ELF-1 (cell line): ENCODE data around the gene ADM2.

Experiments used
- DNase-seq: peaks from one replicate; pipeline ENCODE4 v3.0.0-alpha.2; 2016; ENCODE audit warnings: low read depth, low spot score

The ADM2 gene

GRCh38 chr22:50445071-50445879, 36.1 kb upstream of the ADM2 start:
- no peak for DNase-seq

GRCh38 chr22:50445880-50446707, 35.2 kb upstream of the ADM2 start:
- DNase-seq = no peak

DNA sequence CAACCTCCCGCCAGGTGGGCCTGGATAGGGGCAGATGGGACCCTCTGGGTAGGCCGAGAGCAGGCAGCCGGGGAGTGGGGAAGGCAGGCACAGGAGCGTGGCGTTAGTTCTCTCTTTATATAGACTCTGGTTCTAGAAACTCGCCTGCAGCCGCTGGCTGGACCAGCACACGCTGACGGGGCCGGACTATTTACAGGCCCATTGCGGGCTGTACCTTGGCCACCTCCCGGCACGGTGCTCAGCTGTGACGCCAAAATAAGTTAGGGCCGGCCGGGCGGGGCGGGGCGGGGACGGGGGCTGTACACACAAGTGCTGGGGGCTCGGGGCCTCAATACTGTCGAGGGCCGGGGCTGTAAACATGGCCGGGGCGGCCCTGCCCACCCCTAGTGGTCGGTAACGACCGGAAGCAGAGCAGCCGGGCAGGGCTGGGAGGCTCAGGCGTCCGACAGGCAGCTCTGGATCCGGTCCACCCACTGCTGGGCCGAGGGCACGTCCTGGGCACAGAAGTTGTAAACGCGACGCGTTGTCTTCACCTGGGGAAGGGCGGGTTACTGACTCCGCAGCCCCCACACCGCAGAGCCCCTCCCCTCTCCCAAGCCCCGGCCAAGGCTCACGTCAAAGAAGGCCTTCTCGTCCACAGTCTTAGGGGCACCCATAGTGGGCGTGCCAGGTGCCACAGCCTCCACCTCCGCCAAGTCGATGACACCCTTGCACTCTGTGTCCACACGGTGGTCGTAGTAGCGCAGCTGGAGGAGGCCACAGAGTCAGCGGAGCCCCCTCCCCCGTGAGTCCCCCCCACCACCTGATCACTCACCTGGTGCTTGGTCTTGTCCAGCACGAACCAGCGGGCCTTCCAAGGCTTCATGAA, 34.4 kb upstream of the ADM2 start:
- DNase-seq = no peak

- DNase-seq = no peak
These were observed 33.5 kb upstream of the ADM2 start for GRCh38 chr22:50447576-50448551.

GRCh38 chr22:50452649-50453048, 28.7 kb upstream of the ADM2 start:
- no peak for DNase-seq

- DNase-seq = no peak
These were observed 26.7 kb upstream of the ADM2 start for GRCh38 chr22:50454556-50455075.

DNA sequence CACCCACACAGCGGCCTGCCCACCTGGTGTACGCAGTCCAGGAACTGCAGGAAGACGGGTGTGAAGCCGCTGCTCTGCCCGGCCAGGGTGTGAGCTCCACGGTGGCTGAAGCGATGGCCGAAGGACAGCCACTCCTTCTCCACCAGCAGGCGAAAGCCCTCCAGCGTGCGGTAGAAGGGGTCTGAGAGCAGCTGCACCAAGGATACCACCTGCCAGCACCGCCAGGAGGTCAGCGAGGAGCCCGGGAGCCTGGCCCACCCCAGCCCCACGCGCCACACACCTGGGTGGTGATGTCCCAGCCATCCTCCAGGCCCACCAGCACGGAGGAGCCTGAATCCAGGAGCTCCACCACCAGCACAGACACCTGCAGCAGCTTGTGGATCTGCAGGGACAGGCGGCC, 26.1 kb upstream of the ADM2 start:
- DNase-seq = no peak

DNA sequence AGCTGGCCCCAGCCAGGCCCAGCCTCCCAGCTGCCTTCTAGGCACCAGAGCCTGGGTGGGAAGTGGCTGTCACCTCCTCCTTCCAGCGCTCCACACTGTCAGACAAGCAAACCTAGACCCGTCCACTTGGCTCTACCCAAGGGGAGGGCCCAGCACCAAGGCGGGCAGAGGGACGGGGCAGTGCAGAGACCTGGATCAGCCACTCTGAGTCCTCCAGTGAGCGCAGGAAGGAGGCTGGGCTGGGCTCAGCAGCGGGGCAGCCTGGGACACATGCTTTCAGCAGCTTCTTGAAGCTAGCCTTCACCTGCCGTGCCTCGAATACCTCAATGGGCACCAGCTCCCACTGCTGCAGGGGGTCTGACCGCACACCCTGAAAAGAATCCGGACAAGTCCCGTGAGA, 25.3 kb upstream of the ADM2 start:
- DNase-seq = no peak

GRCh38 chr22:50456466-50457234, 24.7 kb upstream of the ADM2 start:
- DNase-seq = no peak

DNA sequence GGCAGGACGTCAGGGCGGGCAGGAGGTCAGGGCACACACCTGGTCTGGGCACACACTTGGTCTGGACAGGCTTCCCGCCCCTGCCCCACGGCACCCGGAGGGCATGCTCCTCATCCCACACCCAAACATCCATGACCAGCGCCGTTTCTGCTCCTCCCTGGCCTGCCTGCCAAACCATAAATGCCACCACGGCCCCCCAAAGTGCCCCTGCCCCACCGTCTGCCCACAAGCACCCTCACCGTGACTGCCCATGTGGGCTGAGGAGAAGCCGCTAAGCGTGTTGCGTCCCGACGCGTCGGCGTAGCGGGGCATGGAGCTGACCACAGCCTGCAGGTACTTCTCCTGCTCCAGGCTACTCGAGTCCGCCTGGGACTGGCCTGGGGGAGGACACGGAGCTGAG, 22.3 kb upstream of the ADM2 start:
- no peak for DNase-seq

DNA sequence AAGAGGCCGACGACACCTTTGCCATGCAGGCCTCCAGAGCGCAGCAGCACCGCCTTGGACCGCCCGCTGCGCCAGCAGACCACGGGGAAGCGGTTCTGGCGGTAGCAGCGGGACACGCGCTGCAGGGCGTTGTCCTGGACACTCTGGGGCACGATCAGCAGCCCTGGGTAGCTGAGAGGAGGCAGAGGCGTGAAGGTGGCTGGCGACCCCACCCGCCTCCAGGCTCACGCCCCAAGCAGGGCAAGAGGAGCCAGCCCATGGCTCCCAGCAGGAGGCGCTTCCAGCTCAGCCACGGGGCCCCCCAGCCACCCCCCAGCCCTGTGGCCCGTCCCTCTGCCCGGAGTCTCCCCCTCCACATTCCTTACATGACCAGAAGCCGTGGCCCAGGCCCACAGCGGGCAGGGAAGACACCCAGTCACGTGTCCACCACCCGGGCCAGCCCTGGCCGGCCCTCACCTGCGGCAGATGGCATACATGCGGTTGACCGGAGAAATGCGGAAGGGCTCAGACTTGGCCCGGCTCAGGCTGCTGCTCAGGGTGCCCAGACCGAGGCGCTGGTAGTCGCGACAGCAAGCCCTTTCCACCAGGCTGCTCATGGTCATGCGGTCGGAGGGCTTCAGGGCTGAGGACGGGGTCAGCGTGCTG, 21.7 kb upstream of the ADM2 start:
- no peak for DNase-seq

- DNase-seq = peak; percentile 50
These were observed 20.4 kb upstream of the ADM2 start for GRCh38 chr22:50460938-50461337.

GRCh38 chr22:50461536-50461935, 19.8 kb upstream of the ADM2 start:
- no peak for DNase-seq

GRCh38 chr22:50461979-50462540, 19.3 kb upstream of the ADM2 start:
- no peak for DNase-seq

- DNase-seq = no peak
These were observed 18.0 kb upstream of the ADM2 start for GRCh38 chr22:50463188-50463900.

- no peak for DNase-seq
These were observed 16.9 kb upstream of the ADM2 start for GRCh38 chr22:50464451-50464850.

DNA sequence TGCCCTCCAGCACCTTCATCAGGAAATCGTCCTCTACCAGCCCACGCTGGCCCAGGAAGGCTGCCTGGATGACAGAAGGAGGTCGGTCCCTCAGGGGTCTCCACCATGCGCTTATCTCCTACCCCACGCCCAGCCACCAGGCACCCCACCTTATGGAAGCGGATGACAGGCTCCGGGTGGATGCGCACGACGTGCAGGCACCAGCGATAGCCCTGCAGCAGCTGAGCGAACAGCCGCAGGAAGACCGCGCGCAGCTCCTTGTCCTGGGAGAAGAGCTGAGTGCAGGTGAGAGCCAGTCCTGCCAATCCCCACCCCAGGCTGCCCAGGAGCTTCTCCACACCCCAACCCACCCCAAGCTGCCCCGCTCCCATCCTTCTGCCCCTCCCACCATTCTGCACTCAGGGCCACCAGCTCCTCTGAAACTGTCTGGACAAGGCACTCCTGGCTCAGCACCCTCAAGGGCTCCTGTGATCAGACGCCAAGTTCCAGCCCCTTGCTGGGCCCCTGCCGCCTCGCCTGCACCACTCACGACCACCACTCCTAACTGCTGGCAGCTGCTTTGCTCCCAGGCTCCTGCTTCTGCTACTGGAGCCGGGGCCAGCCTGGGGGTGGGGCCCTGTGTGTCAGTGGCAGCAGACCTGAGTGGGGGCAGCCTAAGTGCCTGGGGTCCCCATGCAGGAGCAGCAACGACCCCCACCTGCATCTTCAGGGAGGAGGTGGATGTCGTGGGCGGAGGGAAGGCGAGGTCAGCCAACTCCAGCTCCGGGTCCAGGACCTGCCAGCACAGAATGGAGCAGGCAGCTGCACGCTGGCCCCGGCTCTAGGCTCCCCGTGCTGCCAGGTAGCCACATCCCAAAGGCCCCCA, 16.0 kb upstream of the ADM2 start:
- no peak for DNase-seq
